ENCODE data around the gene STXBP5. TPM values are rescaled to one million over a fixed set of nuclear protein-coding genes. Genes with fewer than 3 reads are reported as not detected.

The STXBP5 gene
- total and polyA plus RNA-seq, 2 of the 4 experiments (the other 2 are of a cell fraction) = 13.2 to 46.4 TPM

DNA sequence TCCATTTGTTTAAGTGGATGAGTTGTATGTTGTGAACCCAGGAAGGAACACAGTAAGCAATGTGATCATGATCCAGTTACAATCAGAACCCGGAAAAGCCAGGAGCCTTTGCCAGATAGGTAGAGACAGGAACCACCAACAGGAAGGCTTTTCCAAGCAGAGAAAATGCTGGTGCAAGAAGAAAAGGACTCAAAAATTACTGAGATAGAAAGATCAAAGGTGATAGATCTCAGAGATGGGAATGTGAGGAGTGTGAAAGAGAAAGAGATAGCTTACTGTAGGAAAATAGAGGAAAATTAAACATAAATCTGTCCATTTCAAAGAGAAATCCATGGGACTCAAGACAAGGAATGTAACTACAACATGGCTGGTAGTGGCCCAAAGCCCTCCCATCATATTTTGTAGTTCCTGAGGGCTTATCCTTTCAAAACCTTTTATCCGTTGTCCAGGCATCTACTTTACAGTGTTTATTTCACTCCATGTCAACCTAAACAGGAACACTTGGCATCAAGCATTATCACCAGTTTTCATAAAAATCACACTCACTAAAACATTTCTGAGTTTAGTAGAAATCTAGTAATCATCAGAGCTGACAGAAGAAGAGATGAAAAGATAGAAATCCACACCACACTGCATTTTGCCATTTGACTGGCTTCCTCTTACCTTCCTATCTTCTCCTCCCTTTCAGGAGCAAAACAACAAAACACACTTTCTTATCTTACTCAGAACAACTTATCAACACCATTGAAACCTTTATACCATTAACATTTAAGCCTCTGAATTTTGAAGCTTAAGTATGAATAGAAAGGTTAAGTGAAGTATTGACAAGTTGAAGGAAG lies 44.5 kb upstream of the STXBP5 start:
- H3K36me3 ChIP-seq (ENCODE audit: control insufficient read depth, insufficient read depth, low read length) = no peaks in the 10 kb centered on the region
- H3K27me3 ChIP-seq (ENCODE audit: control insufficient read depth, insufficient read depth, low read length) = no peaks in the 10 kb centered on the region
- H3K9me3 ChIP-seq (ENCODE audit: control insufficient read depth, insufficient read depth, low read length) = no peaks in the 10 kb centered on the region
- DNase-seq (no peak), ATAC-seq (ENCODE audit: low read depth) (no peak)
- H4K5ac ChIP-seq (ENCODE audit: low read depth, low read length) = no peak overlapping the region
- no peak overlapping the region for H4K8ac ChIP-seq (ENCODE audit: low read depth in 2 of 2, low read length in 2 of 2)
- H3K27ac ChIP-seq (ENCODE audit: insufficient read depth, low read length) = no peak overlapping the region
- H3K4ac ChIP-seq (ENCODE audit: low read depth, low read length) = peak overlapping the region; percentile 31; the same call in 1 of the 2 replicates
- WGBS, 2 experiments (ENCODE audit: extremely low coverage in 2 of 2, insufficient read length in 1 of 2) = no CpG with 5 or more reads among the region's 2 CpGs
- in situ Hi-C loops (cut with MboI; ENCODE audit: low sequenced_read_pairs) = no loop called here
- no peak overlapping the region for H2AK9ac ChIP-seq (replicated peaks; ENCODE audit: low read depth, low read length, poor library complexity)
- 0 out of 2 replicates have a peak, but pooled peaks cover 3% of the 10 kb centered on the region for H3K9me1 ChIP-seq (ENCODE audit: insufficient read depth, low read length)
- H3K79me1 ChIP-seq (ENCODE audit: low read depth in 1 of 2, low read length in 2 of 2) = no peaks in the 10 kb centered on the region
- no peak overlapping the region for H2AK5ac ChIP-seq (ENCODE audit: low read depth, low read length)
- no peak overlapping the region for H2BK5ac ChIP-seq (ENCODE audit: low read depth, low read length, poor library complexity, severe bottlenecking)
- no peak overlapping the region for H2BK120ac ChIP-seq (ENCODE audit: low read depth, low read length)
- no TSS peak for BruUV-seq (replicated peaks)
- H3K56ac ChIP-seq (ENCODE audit: extremely low read depth, insufficient read depth, low read length) = no peak overlapping the region
- no peak overlapping the region for H4K91ac ChIP-seq (ENCODE audit: insufficient read depth, low read depth, low read length)
- no peak overlapping the region for H3K18ac ChIP-seq (ENCODE audit: low read depth, low read length)
- ChIA-PET CTCF (interaction anchor here (1.3 kb wide), 1 partner anchor 10 kb away, joined by 5 read pairs; no protein-coding TSS in a partner anchor), POLR2A (ENCODE audit: unreplicated experiment) (no interaction called here)
- H3K4me2 ChIP-seq (ENCODE audit: low read depth, low read length) = no peak overlapping the region
- no peak overlapping the region for H3K14ac ChIP-seq (replicated peaks; ENCODE audit: low read depth, low read length)
- TF ChIP-seq MAFK (IDR thresholded peaks at IDR 0.05; ENCODE audit: low read depth, low read length) (no peak), CHD1 (IDR thresholded peaks at IDR 0.05; ENCODE audit: low read depth, low read length) (no peak), CEBPB (IDR thresholded peaks at IDR 0.05; ENCODE audit: low read depth, low read length) (no peak), POLR2A (IDR thresholded peaks at IDR 0.05; ENCODE audit: low read depth, low read length) (no peak), RAD21 (IDR thresholded peaks at IDR 0.05; ENCODE audit: low read length) (no peak), NFE2L2 (IDR thresholded peaks at IDR 0.05; ENCODE audit: low read depth, low read length) (no peak)
- H3K23ac ChIP-seq (ENCODE audit: low read depth, low read length) = peak overlapping the region; percentile 38; the same call in 1 of the 2 replicates
- H2AFZ ChIP-seq (replicated peaks; ENCODE audit: low read length, poor library complexity) = no peak overlapping the region
- intact Hi-C loops (cut with micrococcal nuclease) = no loop called here
- dilution Hi-C loops (cut with HindIII; ENCODE audit: low sequenced_read_pairs, unreplicated experiment) = no loop called here
- no peak overlapping the region for H3K4me3 ChIP-seq (ENCODE audit: insufficient read depth, low read depth, low read length)
- H2BK20ac ChIP-seq (ENCODE audit: low read depth, low read length) = no peak overlapping the region
- peak overlapping the region; percentile 37; the same call in 1 of the 3 replicates for H2BK15ac ChIP-seq (ENCODE audit: low read depth, low read length)
- no peaks in the 10 kb centered on the region for H4K20me1 ChIP-seq (ENCODE audit: insufficient read depth, low read length)
- H3K4me1 ChIP-seq (ENCODE audit: control insufficient read depth, insufficient read depth, low read length) = peaks cover 2% of the 10 kb centered on the region; the same call in 1 of the 2 replicates
- H3K9ac ChIP-seq (ENCODE audit: low read depth, low read length) = no peak overlapping the region

All from IMR-90 (cell line).